Measurements from ENCODE around the gene SPCS3.

DNA sequence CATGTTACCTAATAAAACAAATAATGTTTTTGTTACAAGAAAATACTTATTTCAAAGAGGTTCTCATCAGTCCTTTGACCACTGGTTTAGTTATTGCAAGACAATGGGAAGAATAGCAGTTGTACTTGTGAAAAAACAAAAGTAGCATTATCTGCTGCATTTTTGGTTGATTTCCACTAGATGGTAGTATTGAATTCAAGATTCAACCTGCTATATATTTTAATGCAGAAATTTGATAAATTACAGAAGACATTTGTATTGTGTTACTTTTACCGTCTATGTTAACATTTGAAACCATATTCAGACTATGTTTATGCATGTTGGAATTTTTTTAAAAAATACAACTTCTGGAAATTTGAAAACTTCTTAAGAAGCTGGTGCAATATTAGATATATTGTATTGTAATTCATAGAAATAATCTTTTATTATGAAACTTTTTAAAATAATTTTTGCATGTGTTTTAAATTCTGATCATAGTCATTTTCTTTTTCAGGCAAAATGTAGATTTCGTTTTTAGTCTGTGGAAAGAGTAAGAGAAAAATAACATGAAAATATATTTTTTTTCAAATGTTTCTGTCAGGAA lies 56.4 kb downstream of the SPCS3 start:
- TF ChIP-seq ATF1 (CRISPR knock-in tag; IDR thresholded peaks at IDR 0.05), result no peak
- TF ChIP-seq MYBL2 (CRISPR knock-in tag; IDR thresholded peaks at IDR 0.05), result no peak
- TF ChIP-seq, protein P1, sequence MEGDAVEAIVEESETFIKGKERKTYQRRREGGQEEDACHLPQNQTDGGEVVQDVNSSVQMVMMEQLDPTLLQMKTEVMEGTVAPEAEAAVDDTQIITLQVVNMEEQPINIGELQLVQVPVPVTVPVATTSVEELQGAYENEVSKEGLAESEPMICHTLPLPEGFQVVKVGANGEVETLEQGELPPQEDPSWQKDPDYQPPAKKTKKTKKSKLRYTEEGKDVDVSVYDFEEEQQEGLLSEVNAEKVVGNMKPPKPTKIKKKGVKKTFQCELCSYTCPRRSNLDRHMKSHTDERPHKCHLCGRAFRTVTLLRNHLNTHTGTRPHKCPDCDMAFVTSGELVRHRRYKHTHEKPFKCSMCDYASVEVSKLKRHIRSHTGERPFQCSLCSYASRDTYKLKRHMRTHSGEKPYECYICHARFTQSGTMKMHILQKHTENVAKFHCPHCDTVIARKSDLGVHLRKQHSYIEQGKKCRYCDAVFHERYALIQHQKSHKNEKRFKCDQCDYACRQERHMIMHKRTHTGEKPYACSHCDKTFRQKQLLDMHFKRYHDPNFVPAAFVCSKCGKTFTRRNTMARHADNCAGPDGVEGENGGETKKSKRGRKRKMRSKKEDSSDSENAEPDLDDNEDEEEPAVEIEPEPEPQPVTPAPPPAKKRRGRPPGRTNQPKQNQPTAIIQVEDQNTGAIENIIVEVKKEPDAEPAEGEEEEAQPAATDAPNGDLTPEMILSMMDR (IDR thresholded peaks at IDR 0.05), result no peak
- TF ChIP-seq, protein P2, sequence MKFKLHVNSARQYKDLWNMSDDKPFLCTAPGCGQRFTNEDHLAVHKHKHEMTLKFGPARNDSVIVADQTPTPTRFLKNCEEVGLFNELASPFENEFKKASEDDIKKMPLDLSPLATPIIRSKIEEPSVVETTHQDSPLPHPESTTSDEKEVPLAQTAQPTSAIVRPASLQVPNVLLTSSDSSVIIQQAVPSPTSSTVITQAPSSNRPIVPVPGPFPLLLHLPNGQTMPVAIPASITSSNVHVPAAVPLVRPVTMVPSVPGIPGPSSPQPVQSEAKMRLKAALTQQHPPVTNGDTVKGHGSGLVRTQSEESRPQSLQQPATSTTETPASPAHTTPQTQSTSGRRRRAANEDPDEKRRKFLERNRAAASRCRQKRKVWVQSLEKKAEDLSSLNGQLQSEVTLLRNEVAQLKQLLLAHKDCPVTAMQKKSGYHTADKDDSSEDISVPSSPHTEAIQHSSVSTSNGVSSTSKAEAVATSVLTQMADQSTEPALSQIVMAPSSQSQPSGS (CRISPR knock-in tag; IDR thresholded peaks at IDR 0.05; ENCODE audit: borderline replicate concordance, low read depth), result no peak
- TF ChIP-seq NR1H2 (CRISPR knock-in tag; IDR thresholded peaks at IDR 0.05), result no peak
- TF ChIP-seq JUN (CRISPR knock-in tag; IDR thresholded peaks at IDR 0.05), result no peak
- TF ChIP-seq, protein P3, sequence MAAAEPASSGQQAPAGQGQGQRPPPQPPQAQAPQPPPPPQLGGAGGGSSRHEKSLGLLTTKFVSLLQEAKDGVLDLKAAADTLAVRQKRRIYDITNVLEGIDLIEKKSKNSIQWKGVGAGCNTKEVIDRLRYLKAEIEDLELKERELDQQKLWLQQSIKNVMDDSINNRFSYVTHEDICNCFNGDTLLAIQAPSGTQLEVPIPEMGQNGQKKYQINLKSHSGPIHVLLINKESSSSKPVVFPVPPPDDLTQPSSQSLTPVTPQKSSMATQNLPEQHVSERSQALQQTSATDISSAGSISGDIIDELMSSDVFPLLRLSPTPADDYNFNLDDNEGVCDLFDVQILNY (CRISPR knock-in tag; IDR thresholded peaks at IDR 0.05), result no peak

All from WTC11 (cell line).